HEK293 (cell line): ENCODE data around the gene CFAP57.
"Not testable (repeated sequence)": the region's sequence is repeated elsewhere in the genome, so short reads cannot be mapped to it uniquely, and the experiment has no call there.

Experiments
- CTCF ChIA-PET: fragments of 350-600 bp; formaldehyde crosslinking; extraction: SDS; loops from one replicate; lab custom pipeline; 2021; ENCODE audit warnings: antibody characterized with exemption; lab: Yijun Ruan, JAX
- POLR2A ChIA-PET: fragments of 300-600 bp; formaldehyde crosslinking; extraction: SDS; loops from one replicate; lab custom pipeline; 2020; ENCODE audit warnings: antibody characterized with exemption, inconsistent platforms; lab: Yijun Ruan, JAX
- H3K27ac ChIP-seq: fragments of 200-500 bp; sonication (Bioruptor generic); 2 replicates; pipeline ENCODE4 v1.5.1; 2014; ENCODE audit warnings: low read depth, low read length, control low read depth, inconsistent platforms; ENCODE audit errors: extremely low read depth
- H3K36me3 ChIP-seq, 2 experiments: fragments of 200-500 bp in 1 of 2; sonication (Bioruptor generic) in 1 of 2; 1 replicate in 1 of 2; 2 replicates in 1 of 2; pipeline ENCODE4 v1.5.1; 2014 to 2017; ENCODE audit warnings: inconsistent platforms in 2 of 2, low read length in 2 of 2; ENCODE audit not compliant: control insufficient read depth in 2 of 2, insufficient read depth in 1 of 2
- H3K4me1 ChIP-seq: fragments of 200-500 bp; sonication (Bioruptor generic); 2 replicates; pipeline ENCODE4 v1.5.1; 2014; ENCODE audit warnings: mild to moderate bottlenecking, low read length, inconsistent platforms; ENCODE audit not compliant: control insufficient read depth, insufficient read depth
- H3K4me3 ChIP-seq: 2 replicates; pipeline ENCODE4 v1.5.1; 2011; ENCODE audit warnings: low read depth, mild to moderate bottlenecking, control low read depth, low read length, moderate library complexity
- H3K9me3 ChIP-seq: fragments of 200-500 bp; sonication (Bioruptor generic); 2 replicates; pipeline ENCODE4 v1.5.1; 2014; ENCODE audit warnings: low read depth, low read length, inconsistent platforms; ENCODE audit not compliant: control insufficient read depth, insufficient read depth
- GLIS1 ChIP-seq: fragments of 450-650 bp; formaldehyde crosslinking; IDR thresholded peaks from 2 replicates; pipeline ENCODE4 v1.5.1; 2016; ENCODE audit warnings: missing biosample characterization, missing genetic modification characterization
- KLF9 ChIP-seq: fragments of 450-650 bp; formaldehyde crosslinking; IDR thresholded peaks from 2 replicates; pipeline ENCODE4 v1.5.1; 2016; ENCODE audit warnings: missing biosample characterization, missing genetic modification characterization, low read depth
- MZF1 ChIP-seq: fragments of 450-650 bp; formaldehyde crosslinking; IDR thresholded peaks from 2 replicates; pipeline ENCODE4 v1.5.1; 2017; ENCODE audit warnings: missing biosample characterization, missing genetic modification characterization, borderline replicate concordance
- SCRT2 ChIP-seq: fragments of 450-650 bp; formaldehyde crosslinking; IDR thresholded peaks from 2 replicates; pipeline ENCODE4 v1.5.1; 2016; ENCODE audit warnings: missing biosample characterization, missing genetic modification characterization
- SP3 ChIP-seq: fragments of 450-650 bp; formaldehyde crosslinking; IDR thresholded peaks from 2 replicates; pipeline ENCODE4 v1.5.1; 2016; ENCODE audit warnings: missing biosample characterization, missing genetic modification characterization
- ZBTB11 ChIP-seq: fragments of 450-650 bp; formaldehyde crosslinking; conservative IDR thresholded peaks from 2 replicates; pipeline ENCODE4 v1.5.1; 2016; ENCODE audit warnings: low read depth, missing biosample characterization, missing genetic modification characterization
- ZNF133 ChIP-seq: fragments of 450-650 bp; formaldehyde crosslinking; IDR thresholded peaks from 2 replicates; pipeline ENCODE4 v1.5.1; 2016; ENCODE audit warnings: missing biosample characterization, missing genetic modification characterization
- ZNF138 ChIP-seq: fragments of 450-650 bp; formaldehyde crosslinking; IDR thresholded peaks from 2 replicates; pipeline ENCODE4 v1.5.1; 2016; ENCODE audit warnings: missing biosample characterization, missing genetic modification characterization, borderline replicate concordance
- ZNF146 ChIP-seq: fragments of 450-650 bp; formaldehyde crosslinking; IDR thresholded peaks from 2 replicates; pipeline ENCODE4 v1.5.1; 2016; ENCODE audit warnings: missing biosample characterization, missing genetic modification characterization
- ZNF274 ChIP-seq, 2 experiments: fragments of 200-500 bp in 1 of 2; fragments of 450-650 bp in 1 of 2; sonication (Bioruptor generic) in 1 of 2; formaldehyde crosslinking in 1 of 2; IDR thresholded peaks; 2 replicates each; pipeline versions ENCODE4 v1.5.1 to v1.6.1; 2014 to 2016; ENCODE audit warnings: borderline replicate concordance in 1 of 2, inconsistent platforms in 1 of 2, low read length in 1 of 2, missing biosample characterization in 1 of 2, missing genetic modification characterization in 1 of 2
- ZNF324 ChIP-seq: fragments of 450-650 bp; formaldehyde crosslinking; IDR thresholded peaks from 2 replicates; pipeline ENCODE4 v1.5.1; 2016; ENCODE audit warnings: missing biosample characterization, missing genetic modification characterization
- ZNF571 ChIP-seq: fragments of 450-650 bp; formaldehyde crosslinking; IDR thresholded peaks from 2 replicates; pipeline ENCODE4 v1.5.0; 2017; ENCODE audit warnings: missing biosample characterization, missing genetic modification characterization
- ZNF580 ChIP-seq: fragments of 450-650 bp; formaldehyde crosslinking; IDR thresholded peaks from 2 replicates; pipeline ENCODE4 v1.5.1; 2016; ENCODE audit warnings: missing biosample characterization, missing genetic modification characterization
- ZNF664 ChIP-seq: fragments of 450-650 bp; formaldehyde crosslinking; IDR thresholded peaks from 2 replicates; pipeline ENCODE4 v1.5.1; 2016; ENCODE audit warnings: missing biosample characterization, missing genetic modification characterization

The CFAP57 gene

GRCh38 chr1:43208277-43208676 lies 36.1 kb downstream of the CFAP57 start:
- CTCF ChIA-PET, H3K27ac ChIP-seq, H3K4me3 ChIP-seq, H3K9me3 ChIP-seq, H3K36me3 ChIP-seq, POLR2A ChIA-PET, H3K4me1 ChIP-seq: not testable (repeated sequence)
- TF ChIP-seq ZNF146 (peak; percentile 93), ZNF580 (tag by site-specific recombination) (peak; percentile 53; the same call in 1 of the 2 replicates)

GRCh38 chr1:43214501-43215444 lies 42.6 kb downstream of the CFAP57 start:
- H3K4me1 ChIP-seq = no peaks in the 10 kb centered on the region
- no peak overlapping the region for H3K4me3 ChIP-seq
- H3K9me3 ChIP-seq = no peaks in the 10 kb centered on the region
- no peaks in the 10 kb centered on the region for H3K36me3 ChIP-seq
- CTCF ChIA-PET = interaction anchor here (0.5 to 1.7 kb wide), 6 partner anchors 12 to 408 kb away, joined by 3 to 7 read pairs (median 4); partner anchors contain the start of gene ZNF691
- POLR2A ChIA-PET = interaction anchor here (0.7 kb wide), 1 partner anchor 22 kb away, joined by 4 read pairs; no protein-coding TSS in a partner anchor
- H3K27ac ChIP-seq = no peak overlapping the region
- no peak for TF ChIP-seq ZNF133
- TF ChIP-seq SP3 (tag by site-specific recombination) = no peak
- no peak for TF ChIP-seq SCRT2
- TF ChIP-seq ZBTB11 (tag by site-specific recombination) = no peak
- TF ChIP-seq, all 188 proteins: peak for 0

GRCh38 chr1:43217747-43218146 lies 45.6 kb downstream of the CFAP57 start:
- CTCF ChIA-PET = no interaction called here
- TF ChIP-seq KLF9 (tag by site-specific recombination) (no peak), ZNF138 (tag by site-specific recombination) (no peak), ZNF274 (IDR thresholded peaks at IDR 0.05; ENCODE audit: low read length) (no peak), ZNF274 (tag by site-specific recombination; IDR thresholded peaks at IDR 0.05; ENCODE audit: borderline replicate concordance) (no peak), ZNF324 (tag by site-specific recombination) (no peak), GLIS1 (tag by site-specific recombination) (no peak), MZF1 (tag by site-specific recombination) (no peak), ZNF664 (tag by site-specific recombination) (no peak), ZNF571 (tag by site-specific recombination) (no peak)
- no peaks in the 10 kb centered on the region for H3K9me3 ChIP-seq

More at GRCh38 chr1:43217747-43218146, 45.6 kb downstream of the CFAP57 start:
- POLR2A ChIA-PET = no interaction called here
- Histone ChIP-seq H3K4me1 (no peaks in the 10 kb centered on the region), H3K36me3 (no peaks in the 10 kb centered on the region), H3K4me3 (no peak overlapping the region), H3K27ac (no peak overlapping the region)
